Astrocyte of the spinal cord (primary cell): ENCODE measurements around the gene PARD3B.
A peak's percentile ranks its signal among the peaks of the same experiment; 100 is the strongest.

ENCODE experiments used
- DNase-seq: peaks from one replicate; pipeline ENCODE4 v3.0.0; 2011; ENCODE audit warnings: low read depth, low spot score
- H3K4me3 ChIP-seq: 2 replicates; pipeline ENCODE4 v1.5.1; 2011; ENCODE audit warnings: low read depth, mild to moderate bottlenecking, low read length, moderate library complexity
- in situ Hi-C: cut with HindIII; loops from 2 replicates; pipeline ENCODE4 v1.10.0; 2017; ENCODE audit warnings: low sequenced_read_pairs
- TF ChIP-seq, protein P1 (sequence below): IDR thresholded peaks from 2 replicates; pipeline ENCODE4 v1.5.1; 2012; ENCODE audit warnings: low read depth, mild to moderate bottlenecking, low read length, inconsistent platforms

Gene PARD3B

DNA sequence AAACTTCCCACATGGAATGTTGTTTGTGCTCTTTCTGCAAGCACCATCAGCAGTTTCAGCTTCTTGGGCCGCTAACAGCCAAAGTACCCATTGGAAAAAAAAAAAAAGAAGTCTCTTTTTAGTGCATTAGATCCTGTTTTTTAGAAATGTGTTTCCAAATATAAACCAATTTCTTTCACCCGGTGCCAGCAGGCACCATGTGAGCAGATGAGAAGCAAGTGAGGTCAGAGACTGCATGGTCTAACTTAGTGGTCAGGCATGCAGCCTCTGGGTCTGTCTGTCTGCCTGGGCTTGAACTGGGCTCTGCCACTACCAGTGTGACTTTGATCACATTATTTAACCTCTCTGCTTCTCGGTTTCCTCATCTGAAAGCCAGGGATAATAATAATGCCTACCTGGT lies 1061.9 kb downstream of the PARD3B start:
- no peak overlapping the region for H3K4me3 ChIP-seq
- in situ Hi-C loops, result no loop called here
- TF ChIP-seq, protein P1, sequence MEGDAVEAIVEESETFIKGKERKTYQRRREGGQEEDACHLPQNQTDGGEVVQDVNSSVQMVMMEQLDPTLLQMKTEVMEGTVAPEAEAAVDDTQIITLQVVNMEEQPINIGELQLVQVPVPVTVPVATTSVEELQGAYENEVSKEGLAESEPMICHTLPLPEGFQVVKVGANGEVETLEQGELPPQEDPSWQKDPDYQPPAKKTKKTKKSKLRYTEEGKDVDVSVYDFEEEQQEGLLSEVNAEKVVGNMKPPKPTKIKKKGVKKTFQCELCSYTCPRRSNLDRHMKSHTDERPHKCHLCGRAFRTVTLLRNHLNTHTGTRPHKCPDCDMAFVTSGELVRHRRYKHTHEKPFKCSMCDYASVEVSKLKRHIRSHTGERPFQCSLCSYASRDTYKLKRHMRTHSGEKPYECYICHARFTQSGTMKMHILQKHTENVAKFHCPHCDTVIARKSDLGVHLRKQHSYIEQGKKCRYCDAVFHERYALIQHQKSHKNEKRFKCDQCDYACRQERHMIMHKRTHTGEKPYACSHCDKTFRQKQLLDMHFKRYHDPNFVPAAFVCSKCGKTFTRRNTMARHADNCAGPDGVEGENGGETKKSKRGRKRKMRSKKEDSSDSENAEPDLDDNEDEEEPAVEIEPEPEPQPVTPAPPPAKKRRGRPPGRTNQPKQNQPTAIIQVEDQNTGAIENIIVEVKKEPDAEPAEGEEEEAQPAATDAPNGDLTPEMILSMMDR, result no peak
- no peak for DNase-seq

DNA sequence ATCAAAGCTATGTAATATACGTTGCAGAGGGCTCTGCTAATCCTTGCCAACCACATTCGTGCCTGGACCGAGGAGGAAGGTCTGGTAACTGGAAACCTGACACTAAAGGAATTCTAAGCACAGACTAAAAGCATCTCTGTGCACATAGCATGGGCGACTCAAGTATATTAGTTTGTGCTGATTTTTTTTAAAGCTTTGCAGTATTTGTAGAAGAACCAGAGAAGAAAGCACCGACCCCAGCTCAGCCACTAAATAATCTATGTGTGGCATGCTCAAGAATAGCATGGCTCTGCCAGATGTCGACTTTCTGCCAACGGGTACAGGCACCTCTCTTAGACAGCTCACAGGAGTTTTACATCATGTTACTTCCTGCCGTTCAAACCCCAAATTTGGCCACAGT lies 1063.8 kb downstream of the PARD3B start:
- no peak overlapping the region for H3K4me3 ChIP-seq
- TF ChIP-seq, protein P1, result no peak
- in situ Hi-C loops, result no loop called here
- peak; percentile 8 for DNase-seq

DNA sequence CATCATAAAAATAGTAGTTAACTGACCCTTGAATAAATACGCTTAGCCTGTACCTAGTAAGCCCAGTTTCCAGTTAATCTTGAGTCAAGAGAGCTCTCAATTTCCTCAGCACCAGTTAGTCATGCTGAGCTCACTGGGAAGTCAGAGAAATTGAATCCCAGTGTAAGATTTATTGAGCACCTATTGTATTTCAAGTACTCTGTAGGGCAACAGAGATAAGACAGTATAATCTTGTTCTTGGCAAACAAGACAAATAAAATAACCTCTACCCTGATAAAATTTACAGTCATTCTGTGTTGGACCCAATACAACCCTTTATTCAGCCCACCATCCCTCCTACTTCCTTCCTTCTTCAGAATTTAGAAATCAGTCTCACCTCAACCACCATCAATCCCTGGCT lies 1065.2 kb downstream of the PARD3B start:
- no peak for DNase-seq
- TF ChIP-seq, protein P1, result no peak
- H3K4me3 ChIP-seq, result no peak overlapping the region
- in situ Hi-C loops, result no loop called here

DNA sequence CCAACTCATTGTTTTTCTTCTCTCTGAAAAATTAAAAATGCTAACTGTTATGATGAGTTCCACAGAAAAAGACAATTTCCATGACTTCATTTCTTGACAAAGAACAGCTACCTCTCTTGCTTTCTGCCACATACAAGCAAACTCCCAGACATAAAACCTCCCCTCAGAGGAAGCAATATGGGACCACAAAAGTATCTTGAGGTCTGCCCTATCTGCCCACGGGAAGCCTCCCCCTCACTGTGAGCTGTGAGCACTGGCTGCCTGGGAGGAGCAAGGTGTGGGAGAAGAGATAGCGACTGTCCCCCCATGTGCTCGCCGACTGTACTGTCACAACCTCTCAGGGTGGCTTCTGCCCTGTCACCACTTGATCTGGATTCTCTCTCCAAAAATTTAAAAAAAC lies 1067.4 kb downstream of the PARD3B start:
- H3K4me3 ChIP-seq, result no peak overlapping the region
- TF ChIP-seq, protein P1, result no peak
- in situ Hi-C loops, result no loop called here
- no peak for DNase-seq

DNA sequence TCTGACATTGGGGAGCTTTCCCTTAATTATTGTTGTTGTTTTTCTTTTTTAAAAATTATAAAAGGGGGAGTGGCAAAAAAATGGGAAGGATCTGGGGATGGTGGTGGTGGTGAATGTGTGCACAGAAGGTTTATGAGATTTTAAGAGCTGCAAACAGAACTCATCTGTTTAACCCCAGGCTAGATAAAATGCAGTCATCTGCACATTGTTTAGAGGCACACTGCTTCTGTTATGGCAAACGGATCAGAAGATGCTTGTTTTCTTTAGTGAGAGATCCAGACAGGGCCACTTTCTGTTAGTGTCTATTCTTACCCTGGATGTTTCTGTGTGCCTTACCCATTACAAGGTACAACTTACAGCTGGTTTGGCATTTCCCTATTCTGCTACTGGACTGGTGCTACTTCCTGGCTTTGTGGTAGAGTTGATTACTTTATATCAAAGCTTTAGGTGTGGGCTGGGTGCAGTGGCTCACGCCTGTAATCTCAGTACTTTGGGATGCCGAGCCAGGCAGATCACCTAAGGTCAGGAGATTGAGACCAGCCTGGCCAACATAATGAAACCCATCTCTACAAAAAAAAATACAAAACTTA lies 1068.8 kb downstream of the PARD3B start:
- in situ Hi-C loops, result no loop called here
- DNase-seq, result no peak
- TF ChIP-seq, protein P1, result no peak
- no peak overlapping the region for H3K4me3 ChIP-seq

DNA sequence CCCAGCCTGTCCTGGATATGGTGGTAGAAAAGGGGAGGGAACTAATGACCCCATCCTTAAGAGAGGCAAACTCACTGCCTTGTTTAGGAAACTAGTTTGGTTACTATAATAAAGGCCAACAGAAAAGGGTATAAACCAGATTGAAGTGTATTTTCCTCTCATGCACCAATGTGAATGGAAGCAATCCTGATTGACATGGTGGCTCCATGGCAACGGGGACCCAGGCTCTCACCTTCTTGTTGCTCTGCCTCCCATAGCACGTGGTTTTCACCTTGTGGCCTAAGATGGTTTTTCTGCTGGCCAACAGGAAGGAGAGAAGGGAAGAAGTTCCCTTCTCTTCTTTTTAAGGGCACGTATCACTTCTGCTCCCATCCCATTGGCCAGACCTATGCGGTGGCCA lies 1069.7 kb downstream of the PARD3B start:
- DNase-seq, result no peak
- no peak overlapping the region for H3K4me3 ChIP-seq
- in situ Hi-C loops, result no loop called here
- TF ChIP-seq, protein P1, result no peak

DNA sequence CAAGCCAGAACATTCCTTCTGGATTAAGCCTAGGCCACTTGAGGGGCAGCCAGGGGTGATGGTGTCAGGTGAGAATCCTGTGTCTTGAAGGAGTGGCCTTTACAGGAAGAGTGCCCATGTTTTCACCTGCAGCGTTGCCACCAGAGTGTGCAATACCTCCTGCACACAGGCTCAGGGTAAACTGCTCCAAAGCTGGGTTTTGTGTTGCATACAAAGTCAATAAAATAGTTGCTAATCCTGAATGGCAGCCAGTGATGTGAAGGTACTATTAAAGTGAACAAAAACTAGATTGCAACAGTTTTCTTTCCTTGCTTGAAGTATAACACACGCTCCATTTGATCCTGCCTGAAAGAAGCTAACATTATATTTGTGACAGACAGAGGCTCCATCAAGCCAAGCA lies 1072.6 kb downstream of the PARD3B start:
- TF ChIP-seq, protein P1, result no peak
- DNase-seq, result no peak
- in situ Hi-C loops, result no loop called here
- no peak overlapping the region for H3K4me3 ChIP-seq
